ENCODE results near the gene CLCNKA. TPM values are rescaled to one million over a fixed set of nuclear protein-coding genes. Genes with fewer than 3 reads are reported as not detected.
A peak's percentile ranks its signal among the peaks of the same experiment; 100 is the strongest.
"Not testable (repeated sequence)": the region's sequence is repeated elsewhere in the genome, so short reads cannot be mapped to it uniquely, and the experiment has no call there.

The CLCNKA gene
- total RNA-seq, 2 experiments from 2014 or later = not detected

- intact Hi-C loops (cut with DNase I, micrococcal nuclease) = no loop called here
- ATAC-seq (no peak), DNase-seq (no peak)
- Mint-ChIP-seq H3K36me3 (ENCODE audit: low read depth) (no peaks in the 10 kb centered on the region), H3K4me3 (no peak overlapping the region), H3K9me3 (ENCODE audit: low read depth) (no peaks in the 10 kb centered on the region), H3K27me3 (peaks cover 10% of the 10 kb centered on the region), H3K4me1 (peaks cover 1% of the 10 kb centered on the region), H3K27ac (no peak overlapping the region)
- CTCF ChIA-PET = interaction anchor here (0.8 kb wide), 1 partner anchor 322 kb away, joined by 3 read pairs; no protein-coding TSS in a partner anchor
- POLR2A ChIA-PET = no interaction called here
Observed at GRCh38 chr1:16047791-16048475, 26.1 kb downstream of the CLCNKA start.

- no peak overlapping the region for H3K27ac Mint-ChIP-seq
- peaks cover 10% of the 10 kb centered on the region for H3K27me3 Mint-ChIP-seq
- peak; percentile 65 for ATAC-seq
- H3K36me3 Mint-ChIP-seq (ENCODE audit: low read depth) = no peaks in the 10 kb centered on the region
- H3K4me3 Mint-ChIP-seq = no peak overlapping the region
- peak; percentile 50 for DNase-seq
- ChIA-PET CTCF (no interaction called here), POLR2A (no interaction called here)
- H3K4me1 Mint-ChIP-seq = peaks cover 1% of the 10 kb centered on the region
- H3K9me3 Mint-ChIP-seq (ENCODE audit: low read depth) = no peaks in the 10 kb centered on the region
- intact Hi-C loops (cut with DNase I, micrococcal nuclease) = no loop called here
Observed at GRCh38 chr1:16048573-16049189, 26.8 kb downstream of the CLCNKA start.

GRCh38 chr1:16050328-16050727 lies 28.5 kb downstream of the CLCNKA start:
- ATAC-seq (no peak), DNase-seq (no peak)
- Mint-ChIP-seq H3K27me3 (peaks cover 10% of the 10 kb centered on the region), H3K4me3 (no peak overlapping the region), H3K4me1 (peaks cover 1% of the 10 kb centered on the region), H3K36me3 (ENCODE audit: low read depth) (no peaks in the 10 kb centered on the region), H3K27ac (no peak overlapping the region), H3K9me3 (ENCODE audit: low read depth) (no peaks in the 10 kb centered on the region)
- CTCF ChIA-PET = interaction anchor here (0.6 kb wide), 1 partner anchor 39 kb away, joined by 3 read pairs; no protein-coding TSS in a partner anchor
- POLR2A ChIA-PET = no interaction called here
- intact Hi-C loops (cut with DNase I, micrococcal nuclease) = no loop called here

GRCh38 chr1:16051039-16051438 lies 29.2 kb downstream of the CLCNKA start:
- POLR2A ChIA-PET = no interaction called here
- Mint-ChIP-seq H3K27me3 (peaks cover 10% of the 10 kb centered on the region), H3K36me3 (ENCODE audit: low read depth) (no peaks in the 10 kb centered on the region), H3K9me3 (ENCODE audit: low read depth) (no peaks in the 10 kb centered on the region), H3K4me3 (no peak overlapping the region), H3K27ac (no peak overlapping the region), H3K4me1 (peaks cover 5% of the 10 kb centered on the region)
- DNase-seq (no peak), ATAC-seq (no peak)
- intact Hi-C loops (cut with DNase I, micrococcal nuclease) = no loop called here
- CTCF ChIA-PET = interaction anchor here (0.6 kb wide), 1 partner anchor 40 kb away, joined by 3 read pairs; no protein-coding TSS in a partner anchor

GRCh38 chr1:16051949-16052348 lies 30.1 kb downstream of the CLCNKA start:
- H3K4me1 Mint-ChIP-seq; intact Hi-C loops (cut with DNase I, micrococcal nuclease); ATAC-seq; CTCF ChIA-PET; H3K36me3 Mint-ChIP-seq (ENCODE audit: low read depth); H3K27ac Mint-ChIP-seq; POLR2A ChIA-PET; DNase-seq; H3K4me3 Mint-ChIP-seq; H3K27me3 Mint-ChIP-seq; H3K9me3 Mint-ChIP-seq (ENCODE audit: low read depth): not testable (repeated sequence)

- H3K36me3 Mint-ChIP-seq (ENCODE audit: low read depth) = no peaks in the 10 kb centered on the region
Observed at GRCh38 chr1:16053781-16054502, 32.1 kb downstream of the CLCNKA start.

GRCh38 chr1:16054598-16055540 lies 33.0 kb downstream of the CLCNKA start:
- POLR2A ChIA-PET = no interaction called here
- ATAC-seq = no peak
- no peak for DNase-seq
- H3K36me3 Mint-ChIP-seq (ENCODE audit: low read depth) = no peaks in the 10 kb centered on the region
- no peak overlapping the region for H3K4me3 Mint-ChIP-seq
- CTCF ChIA-PET = interaction anchor here (0.6 to 1.7 kb wide), 4 partner anchors 24 to 483 kb away, joined by 3 to 4 read pairs (median 4); no protein-coding TSS in a partner anchor
- H3K4me1 Mint-ChIP-seq = peaks cover 6% of the 10 kb centered on the region
- peaks cover 3% of the 10 kb centered on the region for H3K27me3 Mint-ChIP-seq
- H3K9me3 Mint-ChIP-seq (ENCODE audit: low read depth) = no peaks in the 10 kb centered on the region
- intact Hi-C loops (cut with DNase I, micrococcal nuclease) = no loop called here
- H3K27ac Mint-ChIP-seq = no peak overlapping the region

More at GRCh38 chr1:16053781-16054502, 32.1 kb downstream of the CLCNKA start:
- ChIA-PET POLR2A (no interaction called here), CTCF (interaction anchor here (0.6 to 1.6 kb wide), 4 partner anchors 40 to 482 kb away, joined by 3 to 4 read pairs (median 3); no protein-coding TSS in a partner anchor)
- H3K4me3 Mint-ChIP-seq = no peak overlapping the region
- intact Hi-C loops (cut with DNase I, micrococcal nuclease) = no loop called here
- no peak overlapping the region for H3K27ac Mint-ChIP-seq
- DNase-seq = no peak
- ATAC-seq = no peak
- H3K4me1 Mint-ChIP-seq = peaks cover 8% of the 10 kb centered on the region
- H3K9me3 Mint-ChIP-seq (ENCODE audit: low read depth) = no peaks in the 10 kb centered on the region
- H3K27me3 Mint-ChIP-seq = peaks cover 5% of the 10 kb centered on the region

- POLR2A ChIA-PET = no interaction called here
- peak overlapping the region; percentile 42 for H3K27ac Mint-ChIP-seq
- peak; percentile 99 for ATAC-seq
- intact Hi-C loops (cut with DNase I, micrococcal nuclease) = loop anchor here (1.0 to 2.0 kb wide), 6 partner anchors 23 to 264 kb away; no protein-coding TSS in a partner anchor
- peaks cover 6% of the 10 kb centered on the region for H3K4me1 Mint-ChIP-seq
- CTCF ChIA-PET = interaction anchor here (0.7 to 1.7 kb wide), 3 partner anchors 23 to 484 kb away, joined by 3 to 4 read pairs (median 4); no protein-coding TSS in a partner anchor
- no peaks in the 10 kb centered on the region for H3K27me3 Mint-ChIP-seq
- peak; percentile 94 for DNase-seq
- H3K36me3 Mint-ChIP-seq (ENCODE audit: low read depth) = no peaks in the 10 kb centered on the region
- no peak overlapping the region for H3K4me3 Mint-ChIP-seq
- H3K9me3 Mint-ChIP-seq (ENCODE audit: low read depth) = no peaks in the 10 kb centered on the region
Observed at GRCh38 chr1:16055613-16056520, 34.0 kb downstream of the CLCNKA start.

- POLR2A ChIA-PET; H3K27me3 Mint-ChIP-seq; H3K4me1 Mint-ChIP-seq; DNase-seq; ATAC-seq; H3K9me3 Mint-ChIP-seq (ENCODE audit: low read depth); H3K36me3 Mint-ChIP-seq (ENCODE audit: low read depth); H3K27ac Mint-ChIP-seq; H3K4me3 Mint-ChIP-seq: not testable (repeated sequence)
- intact Hi-C loops (cut with DNase I, micrococcal nuclease) = loop anchor here (1.0 to 2.0 kb wide), 6 partner anchors 24 to 264 kb away; no protein-coding TSS in a partner anchor
- CTCF ChIA-PET = interaction anchor here (1.0 to 1.7 kb wide), 2 partner anchors 23 to 47 kb away, joined by 3 to 4 read pairs; no protein-coding TSS in a partner anchor
Observed at GRCh38 chr1:16056521-16056912, 34.7 kb downstream of the CLCNKA start.

- H3K4me1 Mint-ChIP-seq; DNase-seq; H3K27me3 Mint-ChIP-seq; H3K27ac Mint-ChIP-seq; ATAC-seq; H3K9me3 Mint-ChIP-seq (ENCODE audit: low read depth); H3K36me3 Mint-ChIP-seq (ENCODE audit: low read depth); H3K4me3 Mint-ChIP-seq; POLR2A ChIA-PET: not testable (repeated sequence)
- CTCF ChIA-PET = interaction anchor here (1.0 kb wide), 1 partner anchor 48 kb away, joined by 3 read pairs; no protein-coding TSS in a partner anchor
- intact Hi-C loops (cut with DNase I, micrococcal nuclease) = loop anchor here (1.0 to 2.0 kb wide), 2 partner anchors 24 to 25 kb away; no protein-coding TSS in a partner anchor
Observed at GRCh38 chr1:16057314-16057915, 35.6 kb downstream of the CLCNKA start.

All from activated CD4-positive, alpha-beta T cell treated with anti-CD3 and anti-CD28 coated beads for 36 hours (primary cell).